Thymus (tissue), 11 donors: ENCODE results near the gene MID1. TPM values are rescaled to one million over a fixed set of nuclear protein-coding genes. Genes with fewer than 3 reads are reported as not detected.

ENCODE experiments used
- DNase-seq, 9 donors: peaks; one replicate each; pipeline ENCODE4 v3.0.0-alpha.2; 2013; ENCODE audit warnings: low spot score in 9 of 9, low read depth in 6 of 9, missing footprints in 1 of 9
- H3K27ac ChIP-seq, 2 donors: one replicate each; pipeline ENCODE4 v1.5.1; 2013; ENCODE audit warnings: control low read depth in 1 of 2, low read depth in 1 of 2, low read length in 1 of 2, mild to moderate bottlenecking in 1 of 2, moderate library complexity in 1 of 2
- H3K27me3 ChIP-seq, 2 donors: one replicate each; pipeline ENCODE4 v1.5.1; 2013; ENCODE audit warnings: low read length in 1 of 2; ENCODE audit not compliant: control insufficient read depth in 2 of 2, insufficient read depth in 1 of 2
- H3K36me3 ChIP-seq, 2 donors: one replicate each; pipeline ENCODE4 v1.5.1; 2013; ENCODE audit warnings: low read length in 1 of 2, mild to moderate bottlenecking in 1 of 2, moderate library complexity in 1 of 2; ENCODE audit not compliant: control insufficient read depth in 2 of 2, insufficient read depth in 2 of 2
- H3K4me1 ChIP-seq, 2 donors: one replicate each; pipeline ENCODE4 v1.5.1; 2013; ENCODE audit warnings: low read length in 2 of 2; ENCODE audit not compliant: control insufficient read depth in 2 of 2, insufficient read depth in 2 of 2
- H3K4me3 ChIP-seq, 2 donors: one replicate each; pipeline ENCODE4 v1.5.1; 2013; ENCODE audit warnings: low read length in 2 of 2, control low read depth in 1 of 2, mild to moderate bottlenecking in 1 of 2
- H3K9me3 ChIP-seq, 2 donors: one replicate each; pipeline ENCODE4 v1.5.1; 2013; ENCODE audit warnings: low read length in 1 of 2, mild to moderate bottlenecking in 1 of 2; ENCODE audit not compliant: control insufficient read depth in 2 of 2, insufficient read depth in 1 of 2
- WGBS: extraction: QIAGEN DNeasy Blood & Tissue Kit; methylation state at CpG from one replicate; pipeline ENCODE4 v1.1.7; 2013; 5-methylcytosine and 5-hydroxymethylcytosine counted together
- polyA plus RNA-seq: library from polyadenylated mRNA; stranded (reverse); fragments of 200-250 nt; gene quantifications from one replicate; pipeline ENCODE4 v1.2.3, GENCODE V29; 2013
- total RNA-seq: library from RNA; stranded (reverse); fragments of 120-200 nt; gene quantifications from one replicate; pipeline ENCODE4 v1.2.4, GENCODE V29; 2013
- donor health status: healthy.

Gene MID1
- total and polyA plus RNA-seq, 2 donors: 1.4 to 2.1 TPM

GRCh38 chrX:10414862-10415261 lies 205.5 kb downstream of the MID1 start:
- no peak overlapping the region for H3K4me3 ChIP-seq
- no peaks in the 10 kb centered on the region for H3K27me3 ChIP-seq
- 93% methylated on average over 6 of the region's 6 CpGs for WGBS
- H3K36me3 ChIP-seq: no peaks in the 10 kb centered on the region
- no peak overlapping the region for H3K27ac ChIP-seq
- no peak for DNase-seq
- no peaks in the 10 kb centered on the region for H3K4me1 ChIP-seq
- no peaks in the 10 kb centered on the region for H3K9me3 ChIP-seq

DNA sequence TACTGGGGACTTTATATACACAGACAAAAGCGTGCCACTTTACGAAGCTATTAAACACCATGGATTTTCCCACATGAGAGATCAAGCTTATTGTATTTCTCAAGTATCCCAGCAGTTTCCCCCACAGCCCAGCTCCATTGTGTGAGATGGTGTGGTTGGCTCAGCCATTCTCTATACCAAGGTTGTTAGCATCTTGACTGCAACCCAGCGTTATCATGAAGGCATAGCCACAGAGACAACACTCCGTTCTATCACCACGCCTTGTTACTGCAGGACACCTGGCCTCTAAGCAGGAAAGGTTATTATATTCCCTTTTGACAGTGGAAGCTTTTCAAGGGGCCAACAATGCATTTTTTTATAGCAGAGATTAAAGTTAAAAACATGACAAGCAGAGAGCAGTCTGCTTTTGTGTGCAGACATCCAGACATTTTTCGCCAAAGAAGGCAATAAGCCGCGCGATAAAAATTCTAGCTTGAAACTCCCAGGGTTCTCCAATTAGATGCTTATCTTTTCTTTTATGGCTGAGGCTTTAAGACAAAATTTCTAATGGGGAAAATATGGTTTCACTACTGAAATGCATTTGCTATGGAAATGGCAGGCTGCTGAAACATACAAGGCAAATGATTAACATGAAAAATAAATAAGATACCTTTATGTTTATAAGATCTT lies 206.1 kb downstream of the MID1 start:
- Histone ChIP-seq H3K4me3 (no peak overlapping the region), H3K9me3 (no peaks in the 10 kb centered on the region), H3K4me1 (no peaks in the 10 kb centered on the region), H3K36me3 (no peaks in the 10 kb centered on the region), H3K27ac (no peak overlapping the region), H3K27me3 (no peaks in the 10 kb centered on the region)
- WGBS: 95% methylated on average over 9 of the region's 9 CpGs
- no peak for DNase-seq

GRCh38 chrX:10404436-10404835 lies 215.9 kb downstream of the MID1 start:
- H3K4me1 ChIP-seq: no peaks in the 10 kb centered on the region
- no peak for DNase-seq
- no peaks in the 10 kb centered on the region for H3K9me3 ChIP-seq
- H3K27ac ChIP-seq: no peak overlapping the region
- no peak overlapping the region for H3K4me3 ChIP-seq
- no peaks in the 10 kb centered on the region for H3K27me3 ChIP-seq
- H3K36me3 ChIP-seq: no peaks in the 10 kb centered on the region

DNA sequence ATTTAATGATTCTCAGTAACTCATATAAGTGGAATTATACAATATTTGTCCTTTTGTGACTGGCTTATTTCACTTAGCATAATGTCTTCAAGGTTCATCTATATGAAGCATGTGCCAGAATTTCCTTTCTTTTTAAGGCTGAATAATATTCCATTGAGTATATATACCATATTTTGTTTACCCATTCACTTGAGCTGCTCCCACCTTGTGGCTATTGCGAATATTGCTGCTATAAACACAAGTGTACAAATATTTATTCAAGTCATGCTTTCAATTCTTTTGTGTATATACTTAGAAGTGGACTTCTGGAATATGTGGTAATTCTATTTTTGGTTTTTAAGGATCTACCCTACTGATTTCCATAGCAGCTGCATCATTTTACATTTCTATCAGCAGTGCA lies 219.1 kb downstream of the MID1 start:
- H3K4me3 ChIP-seq: no peak overlapping the region
- no peaks in the 10 kb centered on the region for H3K9me3 ChIP-seq
- 90% methylated on average over 1 of the region's 1 CpG for WGBS
- no peak for DNase-seq
- no peaks in the 10 kb centered on the region for H3K36me3 ChIP-seq
- H3K27ac ChIP-seq: no peak overlapping the region
- no peaks in the 10 kb centered on the region for H3K4me1 ChIP-seq
- no peaks in the 10 kb centered on the region for H3K27me3 ChIP-seq

- no peaks in the 10 kb centered on the region for H3K36me3 ChIP-seq
Observed at GRCh38 chrX:10399043-10399741, 221.2 kb downstream of the MID1 start.

GRCh38 chrX:10398215-10398614 lies 222.2 kb downstream of the MID1 start:
- Histone ChIP-seq H3K27me3 (no peaks in the 10 kb centered on the region), H3K9me3 (no peaks in the 10 kb centered on the region), H3K4me3 (no peak overlapping the region), H3K4me1 (no peaks in the 10 kb centered on the region), H3K36me3 (no peaks in the 10 kb centered on the region), H3K27ac (no peak overlapping the region)
- WGBS: 66% methylated on average over 2 of the region's 2 CpGs
- DNase-seq: no peak

More at GRCh38 chrX:10399043-10399741, 221.2 kb downstream of the MID1 start:
- no peaks in the 10 kb centered on the region for H3K9me3 ChIP-seq
- no peak for DNase-seq
- no peaks in the 10 kb centered on the region for H3K27me3 ChIP-seq
- no peak overlapping the region for H3K4me3 ChIP-seq
- H3K27ac ChIP-seq: no peak overlapping the region
- H3K4me1 ChIP-seq: no peaks in the 10 kb centered on the region

DNA sequence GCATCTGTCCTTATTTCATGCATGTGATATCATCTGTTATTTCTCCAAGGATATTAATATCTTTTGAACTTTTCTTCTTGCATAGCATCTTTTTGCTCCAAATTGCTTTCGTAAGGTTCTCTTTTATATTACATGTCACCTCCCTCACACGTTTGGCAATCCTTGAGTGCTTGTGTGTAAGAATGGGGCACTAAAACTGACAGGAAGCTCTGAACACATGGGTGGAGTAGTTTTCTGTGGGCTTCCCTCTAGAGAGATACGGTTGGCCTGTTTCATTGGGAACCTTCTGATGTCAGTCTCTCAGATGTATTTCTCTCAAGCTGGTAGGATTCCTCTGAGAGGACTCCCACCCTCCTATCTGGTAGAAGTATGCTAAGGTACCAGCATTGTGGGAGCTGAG lies 223.0 kb downstream of the MID1 start:
- Histone ChIP-seq H3K4me1 (no peaks in the 10 kb centered on the region), H3K9me3 (no peaks in the 10 kb centered on the region), H3K27me3 (no peaks in the 10 kb centered on the region), H3K4me3 (no peak overlapping the region), H3K36me3 (no peaks in the 10 kb centered on the region), H3K27ac (no peak overlapping the region)
- 87% methylated on average over 3 of the region's 3 CpGs for WGBS
- no peak for DNase-seq

DNA sequence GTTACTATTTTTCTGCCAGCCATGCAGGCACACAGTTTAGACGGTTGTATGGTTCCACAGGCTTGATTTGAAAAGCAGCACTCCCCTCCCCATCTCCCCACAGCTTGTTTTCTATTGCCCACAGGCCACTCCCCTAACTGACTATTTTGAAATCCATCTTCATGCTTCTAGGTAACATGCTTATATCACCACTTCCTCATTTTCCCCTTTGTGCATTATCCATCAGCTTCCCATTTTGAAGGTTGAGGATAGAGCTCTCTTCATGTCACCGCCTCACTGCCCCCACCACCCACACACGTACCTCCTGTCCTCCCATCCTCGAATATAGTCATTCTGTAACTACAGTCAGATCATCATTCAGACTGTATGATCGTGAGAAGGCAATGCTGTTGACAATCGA lies 224.7 kb downstream of the MID1 start:
- no peaks in the 10 kb centered on the region for H3K27me3 ChIP-seq
- no peaks in the 10 kb centered on the region for H3K4me1 ChIP-seq
- no peak overlapping the region for H3K4me3 ChIP-seq
- no peak overlapping the region for H3K27ac ChIP-seq
- no peaks in the 10 kb centered on the region for H3K36me3 ChIP-seq
- no peak for DNase-seq
- no peaks in the 10 kb centered on the region for H3K9me3 ChIP-seq
- WGBS: 78% methylated on average over 6 of the region's 6 CpGs
